Epithelial cell of esophagus (primary cell): ENCODE results near the gene C2orf68.

ENCODE experiments used
- DNase-seq: peaks from one replicate; pipeline ENCODE4 v3.0.0; 2010; ENCODE audit warnings: low read depth
- H3K4me3 ChIP-seq: 2 replicates; pipeline ENCODE4 v1.5.1; 2011; ENCODE audit warnings: mild to moderate bottlenecking, low read length, control low read depth
- CTCF ChIP-seq: IDR thresholded peaks from 2 replicates; pipeline ENCODE4 v1.5.1; 2011; ENCODE audit warnings: low read depth, mild to moderate bottlenecking, low read length, control low read depth, inconsistent platforms; ENCODE audit not compliant: insufficient read depth; ENCODE audit errors: missing control alignments

Gene C2orf68

GRCh38 chr2:85578243-85579180 is 33.4 kb downstream of the C2orf68 start:
- peak overlapping the region; percentile 87 for H3K4me3 ChIP-seq
- DNase-seq, result no peak
- no peak for TF ChIP-seq CTCF

GRCh38 chr2:85577386-85578242 is 34.3 kb downstream of the C2orf68 start, which contains the start of gene VAMP8:
Gene VAMP8 (plus strand): TSS chr2:85577586. CDS start chr2:85577647, 61 bp downstream.
- peak within 1 kb of the TSS; percentile 87 for H3K4me3 ChIP-seq
- DNase-seq, result peak; percentile 91
- TF ChIP-seq CTCF, result no peak

- no peak for TF ChIP-seq CTCF
- no peak for DNase-seq
- H3K4me3 ChIP-seq, result no peak overlapping the region
These were observed 34.8 kb downstream of the C2orf68 start for GRCh38 chr2:85577063-85577385.

GRCh38 chr2:85575739-85576138 is 36.1 kb downstream of the C2orf68 start:
- H3K4me3 ChIP-seq, result no peak overlapping the region
- no peak for TF ChIP-seq CTCF
- no peak for DNase-seq

GRCh38 chr2:85566265-85566664 is 45.6 kb downstream of the C2orf68 start:
- no peak overlapping the region for H3K4me3 ChIP-seq
- TF ChIP-seq CTCF, result no peak
- no peak for DNase-seq

- no peak for TF ChIP-seq CTCF
- no peak for DNase-seq
- H3K4me3 ChIP-seq, result no peak overlapping the region
These were observed 47.7 kb downstream of the C2orf68 start for GRCh38 chr2:85564144-85564563.
